Upper lobe of left lung (tissue), 6 donors: ENCODE results near the gene PTPRN2. TPM values are rescaled to one million over a fixed set of nuclear protein-coding genes. Genes with fewer than 3 reads are reported as not detected.

ENCODE experiments used
- ATAC-seq, 2 donors: fragments of 200-7000 bp; cut with Tn5 transposase; one replicate each; pipeline ENCODE4 v1.9.1; 2022; ENCODE audit warnings: mild to moderate bottlenecking in 2 of 2, moderate library complexity in 2 of 2; ENCODE audit not compliant: low FRiP score in 2 of 2
- DNase-seq, 2 donors: peaks; one replicate each; pipeline ENCODE4 v3.0.0-alpha.2; 2019 to 2020
- H3K27ac ChIP-seq, 4 donors: fragments of 200-600 bp; sonication (generic); one replicate each; pipeline ENCODE4 v1.5.1; 2016 to 2019
- H3K27me3 ChIP-seq, 4 donors: fragments of 200-600 bp; sonication (generic); one replicate each; pipeline ENCODE4 v1.5.1; 2017 to 2019
- H3K36me3 ChIP-seq, 4 donors: fragments of 200-600 bp; sonication (generic); one replicate each; pipeline ENCODE4 v1.5.1; 2016 to 2019
- H3K4me1 ChIP-seq, 4 donors: fragments of 200-600 bp; sonication (generic); one replicate each; pipeline ENCODE4 v1.5.1; 2018 to 2019
- H3K4me3 ChIP-seq, 4 donors: fragments of 200-600 bp; sonication (generic); one replicate each; pipeline ENCODE4 v1.5.1; 2017 to 2019; ENCODE audit warnings: mild to moderate bottlenecking in 2 of 4, moderate library complexity in 1 of 4
- H3K9me3 ChIP-seq, 4 donors: fragments of 200-600 bp; sonication (generic); one replicate each; pipeline ENCODE4 v1.5.1; 2018 to 2019
- CTCF ChIP-seq, 6 experiments: fragments of 450-650 bp in 4 of 6; fragments of 200-600 bp in 2 of 6; sonication (generic) in 2 of 6; IDR thresholded peaks; one replicate each; pipeline ENCODE4 v1.5.1; 2016 to 2019; ENCODE audit warnings: antibody characterized with exemption in 6 of 6
- EP300 ChIP-seq, 4 donors: sonication (generic); formaldehyde crosslinking; IDR thresholded peaks; one replicate each; pipeline ENCODE4 v1.5.1; 2017; ENCODE audit warnings: antibody characterized with exemption in 4 of 4, control low read depth in 2 of 4
- POLR2A ChIP-seq, 4 donors: fragments of 450-650 bp; IDR thresholded peaks; one replicate each; pipeline ENCODE4 v1.5.1; 2016 to 2017; ENCODE audit warnings: antibody characterized with exemption in 4 of 4, mild to moderate bottlenecking in 2 of 4
- POLR2AphosphoS5 ChIP-seq, 2 donors: sonication (generic); formaldehyde crosslinking; IDR thresholded peaks; one replicate each; pipeline ENCODE4 v1.5.1; 2017; ENCODE audit warnings: antibody characterized with exemption in 2 of 2
- WGBS, 2 donors: methylation state at CpG; one replicate each; pipeline ENCODE4 v1.1.5; 2017 to 2018; 5-methylcytosine and 5-hydroxymethylcytosine counted together
- total RNA-seq, 6 donors: library from RNA; depleted of rRNA in 4 of 6; stranded (reverse); fragments of >200 nt in 4 of 6; gene quantifications; one replicate each; pipeline versions ENCODE4 v1.1.0 to v1.2.1, GENCODE V29; 2016 to 2021
- donor health status: DM: no; HTN: no; CAD: no; lungs with moderate emphysema.
- donor health status: DM: no; HTN: yes; CAD: no; lungs with severe emphysema.

PTPRN2 gene
- total RNA-seq, 6 donors from 2014 or later: 3.3 to 7.9 (median 5.2) TPM

- 84 to 87% methylated on average over 12 of the region's 12 CpGs for WGBS, 2 donors
- TF ChIP-seq CTCF (IDR thresholded peaks at IDR 0.05): no peak
- DNase-seq: peak; percentile 7 to 54
- no peaks in the 10 kb centered on the region for H3K27me3 ChIP-seq
- H3K27ac ChIP-seq: no peak overlapping the region
- no peak overlapping the region for H3K4me3 ChIP-seq
- H3K9me3 ChIP-seq: no peaks in the 10 kb centered on the region
- no peak for ATAC-seq
- no peaks in the 10 kb centered on the region for H3K36me3 ChIP-seq
- no peaks in the 10 kb centered on the region for H3K4me1 ChIP-seq
These were observed 321.2 kb downstream of the PTPRN2 start for GRCh38 chr7:158266426-158266816.

- no peak overlapping the region for H3K4me3 ChIP-seq
- no peaks in the 10 kb centered on the region for H3K4me1 ChIP-seq
- TF ChIP-seq POLR2AphosphoS5 (IDR thresholded peaks at IDR 0.05): no peak
- TF ChIP-seq EP300 (IDR thresholded peaks at IDR 0.05): no peak
- no peak for TF ChIP-seq POLR2A (IDR thresholded peaks at IDR 0.05)
- TF ChIP-seq CTCF (IDR thresholded peaks at IDR 0.05): no peak
- DNase-seq (peak in 1 of 2 donors; percentile 41), ATAC-seq (no peak)
- H3K36me3 ChIP-seq: no peaks in the 10 kb centered on the region
- 96% methylated on average over 11 of the region's 11 CpGs; no CpG with 5 or more reads in 1 of the 2 donors for WGBS, 2 donors
- H3K27me3 ChIP-seq: no peaks in the 10 kb centered on the region
- no peak overlapping the region for H3K27ac ChIP-seq
- no peaks in the 10 kb centered on the region for H3K9me3 ChIP-seq
These were observed 321.9 kb downstream of the PTPRN2 start for GRCh38 chr7:158265743-158266080.

GRCh38 chr7:158264881-158265742 is 322.5 kb downstream of the PTPRN2 start:
- ATAC-seq (no peak), DNase-seq (peak; percentile 12 to 39)
- WGBS, 2 donors: 92% methylated on average over 10 to 12 of the region's 13 CpGs
- Histone ChIP-seq H3K27me3 (no peaks in the 10 kb centered on the region), H3K9me3 (no peaks in the 10 kb centered on the region), H3K4me1 (no peaks in the 10 kb centered on the region), H3K4me3 (no peak overlapping the region), H3K27ac (no peak overlapping the region), H3K36me3 (no peaks in the 10 kb centered on the region)
- TF ChIP-seq POLR2AphosphoS5 (IDR thresholded peaks at IDR 0.05): no peak
- no peak for TF ChIP-seq CTCF (IDR thresholded peaks at IDR 0.05)
- no peak for TF ChIP-seq EP300 (IDR thresholded peaks at IDR 0.05)
- no peak for TF ChIP-seq POLR2A (IDR thresholded peaks at IDR 0.05)

- Histone ChIP-seq H3K36me3 (no peaks in the 10 kb centered on the region), H3K9me3 (no peaks in the 10 kb centered on the region), H3K27me3 (no peaks in the 10 kb centered on the region), H3K4me1 (no peaks in the 10 kb centered on the region), H3K27ac (no peak overlapping the region), H3K4me3 (no peak overlapping the region)
- WGBS, 2 donors: 87 to 90% methylated on average over 18 to 24 of the region's 25 CpGs
- ATAC-seq (no peak), DNase-seq (no peak)
- TF ChIP-seq CTCF (IDR thresholded peaks at IDR 0.05) (no peak), POLR2AphosphoS5 (IDR thresholded peaks at IDR 0.05) (no peak), EP300 (IDR thresholded peaks at IDR 0.05) (no peak), POLR2A (IDR thresholded peaks at IDR 0.05) (no peak)
These were observed 323.5 kb downstream of the PTPRN2 start for GRCh38 chr7:158263964-158264748.
